ENCODE data around the gene BEND3. TPM values are rescaled to one million over a fixed set of nuclear protein-coding genes. Genes with fewer than 3 reads are reported as not detected.
"Not testable (repeated sequence)": the region's sequence is repeated elsewhere in the genome, so short reads cannot be mapped to it uniquely, and the experiment has no call there.

BEND3 gene
- total RNA-seq, 1 donor from 2014 or later: 12.6 TPM

- no peaks in the 10 kb centered on the region for H3K36me3 Mint-ChIP-seq (ENCODE audit: low read depth)
- intact Hi-C loops (cut with micrococcal nuclease): no loop called here
Measured at GRCh38 chr6:107021446-107022185, 93.7 kb downstream of the BEND3 start.

DNA sequence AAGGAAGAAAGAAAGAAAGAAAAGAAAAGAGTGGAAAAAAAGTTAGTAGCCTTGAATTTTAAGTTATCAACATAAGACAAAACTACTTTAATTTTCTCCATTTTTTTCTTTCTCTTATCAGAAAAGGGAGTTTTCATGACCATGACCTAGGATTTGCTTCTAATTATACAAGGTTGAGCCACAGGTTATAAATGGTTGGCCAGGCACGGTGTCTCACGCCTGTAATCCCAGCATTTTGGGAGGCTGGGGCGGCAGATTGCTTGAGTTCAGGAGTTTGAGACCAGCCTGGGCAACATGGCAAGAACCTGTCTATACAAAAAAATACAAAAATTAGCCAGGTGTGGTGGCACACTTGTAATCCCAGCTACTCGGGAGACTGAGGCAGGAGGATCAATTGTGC, 95.1 kb downstream of the BEND3 start:
- intact Hi-C loops (cut with micrococcal nuclease): no loop called here
- Mint-ChIP-seq H3K27me3 (peaks cover 6% of the 10 kb centered on the region), H3K9me3 (no peaks in the 10 kb centered on the region), H3K27ac (no peak overlapping the region), H3K36me3 (ENCODE audit: low read depth) (no peaks in the 10 kb centered on the region), H3K4me3 (no peak overlapping the region), H3K4me1 (peaks cover 3% of the 10 kb centered on the region)
- no peak for DNase-seq

More at GRCh38 chr6:107021446-107022185, 93.7 kb downstream of the BEND3 start:
- DNase-seq: no peak
- H3K9me3 Mint-ChIP-seq: no peaks in the 10 kb centered on the region
- no peak overlapping the region for H3K4me3 Mint-ChIP-seq
- no peak overlapping the region for H3K27ac Mint-ChIP-seq
- peaks cover 3% of the 10 kb centered on the region for H3K4me1 Mint-ChIP-seq
- peaks cover 5% of the 10 kb centered on the region for H3K27me3 Mint-ChIP-seq

GRCh38 chr6:107019628-107020027, 95.7 kb downstream of the BEND3 start:
- H3K9me3 Mint-ChIP-seq; intact Hi-C loops (cut with micrococcal nuclease); H3K4me1 Mint-ChIP-seq; H3K4me3 Mint-ChIP-seq; H3K36me3 Mint-ChIP-seq (ENCODE audit: low read depth); DNase-seq; H3K27ac Mint-ChIP-seq; H3K27me3 Mint-ChIP-seq: not testable (repeated sequence)

GRCh38 chr6:107019047-107019446, 96.3 kb downstream of the BEND3 start:
- no peak for DNase-seq
- H3K36me3 Mint-ChIP-seq (ENCODE audit: low read depth): no peaks in the 10 kb centered on the region
- peaks cover 6% of the 10 kb centered on the region for H3K27me3 Mint-ChIP-seq
- H3K4me1 Mint-ChIP-seq: peaks cover 3% of the 10 kb centered on the region
- H3K4me3 Mint-ChIP-seq: no peak overlapping the region
- intact Hi-C loops (cut with micrococcal nuclease): no loop called here
- no peak overlapping the region for H3K27ac Mint-ChIP-seq
- no peaks in the 10 kb centered on the region for H3K9me3 Mint-ChIP-seq

Other genes with a start within 250 kb of the BEND3 start
- 0.49 and 0.64 TPM in 2 replicates for gene CD24, start 140.8 kb downstream of the BEND3 start, total RNA-seq
- gene MTRES1, start 87.3 kb downstream of the BEND3 start, total RNA-seq: 16.5 and 17.2 TPM in 2 replicates

Measured in activated CD4-positive, alpha-beta T cell treated with anti-CD3 and anti-CD28 coated beads, Interleukin-2, amount 10 ng/mL, durations not matched to agents 24 days and 14 days (primary cell).